Effector memory CD4-positive, alpha-beta T cell (primary cell): ENCODE results near the gene RRP15.
"Not testable (repeated sequence)": the region's sequence is repeated elsewhere in the genome, so short reads cannot be mapped to it uniquely, and the experiment has no call there.

Experiments
- DNase-seq, 3 donors: peaks; one replicate each; pipeline ENCODE4 v3.0.0-alpha.2; 2020
- H3K27ac ChIP-seq: 2 replicates; pipeline ENCODE4 v1.7.0; 2013; ENCODE audit warnings: mild to moderate bottlenecking, low read length, moderate library complexity; ENCODE audit not compliant: insufficient read depth, poor library complexity, severe bottlenecking
- H3K27me3 ChIP-seq: replicated peaks from 2 replicates; pipeline ENCODE4 v1.7.0; 2013; ENCODE audit warnings: mild to moderate bottlenecking, low read length; ENCODE audit not compliant: insufficient read depth, control insufficient read depth, poor library complexity, severe bottlenecking
- H3K36me3 ChIP-seq: 2 replicates; pipeline ENCODE4 v1.7.0; 2013; ENCODE audit warnings: mild to moderate bottlenecking, low read length, moderate library complexity; ENCODE audit not compliant: control insufficient read depth, insufficient read depth
- H3K4me1 ChIP-seq: 2 replicates; pipeline ENCODE4 v1.7.0; 2013; ENCODE audit warnings: low read length, mild to moderate bottlenecking; ENCODE audit not compliant: control insufficient read depth, insufficient read depth, poor library complexity, severe bottlenecking
- H3K4me3 ChIP-seq: 2 replicates; pipeline ENCODE4 v1.7.0; 2013; ENCODE audit warnings: low read length, low read depth, mild to moderate bottlenecking; ENCODE audit not compliant: insufficient read depth, poor library complexity, severe bottlenecking
- H3K9me3 ChIP-seq: 2 replicates; pipeline ENCODE4 v1.7.0; 2013; ENCODE audit warnings: mild to moderate bottlenecking, low read length, moderate library complexity; ENCODE audit not compliant: control insufficient read depth

Gene RRP15

DNA sequence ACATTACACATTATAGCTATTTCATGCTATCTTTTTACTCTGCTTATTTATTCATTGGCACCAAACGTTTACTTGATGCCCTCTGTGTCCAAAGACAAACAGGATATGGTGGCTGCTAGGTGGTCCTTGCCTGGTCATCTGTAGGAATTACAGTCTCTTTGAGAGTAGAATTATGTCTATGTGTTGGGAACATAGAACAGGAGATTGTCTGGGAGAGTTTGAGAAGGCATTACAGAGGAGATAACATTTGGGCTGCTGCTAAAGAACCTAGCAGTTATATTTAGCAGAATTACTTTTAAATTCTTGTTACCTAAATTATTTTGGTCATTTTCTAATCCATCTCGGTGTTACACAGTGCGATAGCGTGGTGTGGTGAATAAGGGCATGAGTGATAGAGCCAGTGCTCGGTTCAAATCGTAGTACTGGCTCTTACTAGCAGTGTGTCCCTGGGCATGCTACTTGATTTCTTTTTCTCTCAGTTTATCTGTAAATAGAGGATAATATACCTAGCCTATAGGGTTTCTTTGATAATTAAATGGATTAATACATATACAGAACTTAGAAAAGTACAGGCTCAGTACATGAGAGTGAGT lies 20.5 kb downstream of the RRP15 start:
- Histone ChIP-seq H3K27ac (no peak overlapping the region), H3K9me3 (no peaks in the 10 kb centered on the region), H3K27me3 (no peaks in the 10 kb centered on the region), H3K36me3 (peaks cover 18% of the 10 kb centered on the region), H3K4me1 (no peaks in the 10 kb centered on the region), H3K4me3 (no peak overlapping the region)
- DNase-seq: no peak

DNA sequence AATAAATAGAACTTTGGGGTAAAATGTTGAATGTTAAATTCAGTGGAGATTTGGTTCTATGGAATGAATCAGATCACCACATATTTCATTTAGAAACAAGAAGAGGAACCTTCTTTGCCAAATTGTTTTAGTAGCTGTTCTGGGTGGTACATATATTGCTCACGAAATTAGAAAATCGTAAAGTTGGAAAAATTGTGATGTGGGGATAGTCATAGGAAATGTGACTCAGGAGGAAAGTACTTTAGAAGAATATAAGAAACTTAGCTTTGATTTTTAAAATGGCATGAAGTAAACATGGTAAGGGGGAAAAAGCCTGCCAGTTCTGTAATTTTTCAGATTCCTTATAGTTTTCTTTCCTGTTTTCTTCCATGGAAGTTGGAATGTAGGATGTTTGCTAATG lies 27.4 kb downstream of the RRP15 start:
- Histone ChIP-seq H3K27ac (no peak overlapping the region), H3K36me3 (peaks cover 10% of the 10 kb centered on the region), H3K9me3 (no peaks in the 10 kb centered on the region), H3K4me3 (no peak overlapping the region), H3K4me1 (no peaks in the 10 kb centered on the region), H3K27me3 (no peaks in the 10 kb centered on the region)
- DNase-seq: no peak

DNA sequence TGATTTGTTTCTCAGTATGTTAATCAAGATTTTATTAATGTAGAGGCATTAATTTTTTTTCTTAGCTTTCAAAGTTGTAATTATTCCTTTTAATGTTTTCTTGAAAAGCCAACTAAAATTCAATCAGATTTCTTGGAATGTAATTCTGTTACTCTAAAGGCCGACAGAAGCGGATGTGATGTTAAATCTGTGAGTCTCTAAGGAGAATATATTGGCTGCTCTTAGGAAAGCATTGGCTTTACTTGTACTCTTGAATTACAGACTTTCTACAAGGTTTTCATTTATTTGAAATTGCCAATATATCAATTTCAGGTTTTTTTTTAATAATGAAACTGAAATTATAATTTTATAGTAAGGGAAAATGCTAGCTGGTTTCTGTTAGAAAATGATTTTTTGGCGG lies 29.2 kb downstream of the RRP15 start:
- DNase-seq: no peak
- no peaks in the 10 kb centered on the region for H3K27me3 ChIP-seq
- no peaks in the 10 kb centered on the region for H3K9me3 ChIP-seq
- no peaks in the 10 kb centered on the region for H3K4me1 ChIP-seq
- no peak overlapping the region for H3K27ac ChIP-seq
- no peak overlapping the region for H3K4me3 ChIP-seq
- peaks cover 7% of the 10 kb centered on the region for H3K36me3 ChIP-seq

DNA sequence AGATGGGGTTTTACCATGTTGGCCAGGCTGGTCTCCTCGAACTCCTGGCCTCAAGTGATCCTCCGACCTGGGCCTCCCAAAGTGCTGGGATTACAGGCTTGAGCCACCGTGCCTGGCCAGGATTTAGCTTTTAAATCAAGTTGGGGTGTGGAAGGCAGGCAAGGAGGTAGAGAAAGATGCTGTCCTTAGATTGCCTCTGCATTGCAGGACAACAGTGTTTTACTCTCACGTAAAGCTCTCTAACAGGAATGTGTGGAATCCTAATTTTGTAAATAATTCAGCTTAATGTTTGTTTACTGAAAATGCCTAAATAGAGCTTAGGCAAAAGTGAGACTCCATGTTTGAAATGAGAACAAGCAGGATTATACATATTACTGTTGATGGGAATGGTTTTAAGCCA lies 30.5 kb downstream of the RRP15 start:
- Histone ChIP-seq H3K4me3 (no peak overlapping the region), H3K4me1 (no peaks in the 10 kb centered on the region), H3K36me3 (peaks cover 7% of the 10 kb centered on the region), H3K27ac (no peak overlapping the region), H3K27me3 (no peaks in the 10 kb centered on the region), H3K9me3 (no peaks in the 10 kb centered on the region)
- no peak for DNase-seq

DNA sequence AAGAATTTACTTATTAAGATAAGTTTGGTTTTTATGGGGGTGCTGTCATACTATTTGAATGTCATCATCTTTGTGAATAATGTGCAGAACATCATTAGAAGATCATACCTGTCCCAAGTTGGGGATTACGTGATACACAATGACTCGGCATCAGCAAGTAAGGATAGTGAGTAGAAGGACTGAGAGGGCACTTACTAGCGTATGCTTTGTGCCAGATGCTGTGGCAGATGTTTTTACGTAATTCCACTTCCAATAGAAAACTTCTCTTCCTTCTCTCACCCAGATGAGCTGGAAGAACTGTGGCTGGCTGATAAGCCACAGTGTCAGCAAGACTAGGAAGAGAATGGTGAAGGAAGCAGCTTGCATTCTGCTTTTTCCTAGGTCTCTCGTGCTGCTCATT lies 32.0 kb downstream of the RRP15 start:
- Histone ChIP-seq H3K4me1 (no peaks in the 10 kb centered on the region), H3K36me3 (no peaks in the 10 kb centered on the region), H3K9me3 (no peaks in the 10 kb centered on the region), H3K27ac (no peak overlapping the region), H3K4me3 (no peak overlapping the region), H3K27me3 (no peaks in the 10 kb centered on the region)
- no peak for DNase-seq

DNA sequence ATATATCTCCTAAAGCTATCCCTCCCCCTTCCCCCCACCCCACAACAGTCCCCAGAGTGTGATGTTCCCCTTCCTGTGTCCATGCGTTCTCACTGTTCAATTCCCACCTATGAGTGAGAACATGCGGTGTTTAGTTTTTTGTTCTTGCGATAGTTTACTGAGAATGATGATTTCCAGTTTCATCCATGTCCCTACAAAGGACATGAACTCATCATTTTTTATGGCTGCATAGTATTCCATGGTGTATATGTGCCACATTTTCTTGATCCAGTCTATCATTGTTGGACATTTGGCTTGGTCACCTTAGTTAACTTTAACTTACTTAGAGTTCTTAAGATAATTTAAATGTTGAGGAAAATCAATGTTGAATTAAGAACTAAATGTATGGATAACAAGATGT lies 35.1 kb downstream of the RRP15 start:
- H3K9me3 ChIP-seq, H3K27ac ChIP-seq, H3K4me3 ChIP-seq, H3K27me3 ChIP-seq, DNase-seq, H3K4me1 ChIP-seq: not testable (repeated sequence)
- H3K36me3 ChIP-seq: peaks cover 15% of the 10 kb centered on the region

DNA sequence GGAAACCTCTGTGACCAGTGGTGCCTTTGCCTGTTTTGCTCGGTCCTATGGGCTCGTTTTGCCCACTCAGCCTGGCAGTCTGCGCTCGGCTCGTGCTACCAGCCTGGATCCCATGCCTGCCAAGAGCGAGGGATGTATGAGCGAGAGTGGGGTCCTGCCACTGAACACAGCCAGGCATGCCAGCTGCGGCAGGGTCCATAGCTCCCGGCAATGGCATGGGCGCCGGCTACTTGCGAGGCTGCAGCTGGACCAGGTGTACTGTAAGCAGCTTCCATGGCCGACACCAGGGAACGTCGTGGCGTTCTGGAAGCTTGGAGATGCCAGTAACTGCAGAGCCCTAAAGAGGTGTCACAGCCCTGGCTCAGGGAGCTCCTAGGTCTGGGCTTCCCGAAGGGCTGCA lies 37.7 kb downstream of the RRP15 start:
- Histone ChIP-seq H3K27me3 (no peaks in the 10 kb centered on the region), H3K4me1 (no peaks in the 10 kb centered on the region), H3K27ac (no peak overlapping the region), H3K9me3 (no peaks in the 10 kb centered on the region), H3K36me3 (peaks cover 15% of the 10 kb centered on the region), H3K4me3 (no peak overlapping the region)
- DNase-seq: no peak

DNA sequence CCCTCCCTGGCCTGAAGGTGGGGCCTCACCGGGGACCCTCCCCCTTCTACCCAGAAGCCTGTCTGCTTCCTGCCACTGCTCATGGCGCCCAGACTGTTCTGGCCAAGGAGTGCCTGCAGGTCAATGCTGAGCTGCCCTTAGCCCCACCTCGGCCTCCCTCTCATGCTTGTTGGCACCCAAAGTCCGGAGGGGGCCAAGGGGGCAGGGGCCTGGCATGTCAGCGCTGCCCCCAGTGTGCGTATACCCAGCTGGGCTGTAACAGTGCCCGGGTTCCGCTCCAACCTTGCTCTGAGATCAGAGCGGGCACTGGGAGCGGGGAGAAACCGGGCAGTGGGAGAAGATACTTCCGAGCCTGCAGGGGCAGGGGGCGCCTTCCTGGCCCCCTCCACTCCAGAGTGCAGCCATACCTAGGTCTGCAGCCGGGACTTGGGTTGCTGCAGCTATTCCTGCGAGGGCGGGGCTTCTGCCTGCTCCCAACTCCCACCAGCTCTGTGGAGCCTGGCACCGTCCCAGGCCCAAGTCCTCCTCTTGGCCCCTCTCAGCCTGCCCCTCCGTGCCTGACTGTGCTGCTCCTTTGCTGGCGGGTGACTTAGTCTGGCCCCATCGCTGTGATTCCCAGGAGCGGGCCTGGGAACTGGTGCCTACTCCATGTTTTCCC lies 38.6 kb downstream of the RRP15 start:
- Histone ChIP-seq H3K9me3 (no peaks in the 10 kb centered on the region), H3K27me3 (no peaks in the 10 kb centered on the region), H3K36me3 (peaks cover 15% of the 10 kb centered on the region), H3K27ac (no peak overlapping the region), H3K4me1 (no peaks in the 10 kb centered on the region), H3K4me3 (no peak overlapping the region)
- DNase-seq: no peak

DNA sequence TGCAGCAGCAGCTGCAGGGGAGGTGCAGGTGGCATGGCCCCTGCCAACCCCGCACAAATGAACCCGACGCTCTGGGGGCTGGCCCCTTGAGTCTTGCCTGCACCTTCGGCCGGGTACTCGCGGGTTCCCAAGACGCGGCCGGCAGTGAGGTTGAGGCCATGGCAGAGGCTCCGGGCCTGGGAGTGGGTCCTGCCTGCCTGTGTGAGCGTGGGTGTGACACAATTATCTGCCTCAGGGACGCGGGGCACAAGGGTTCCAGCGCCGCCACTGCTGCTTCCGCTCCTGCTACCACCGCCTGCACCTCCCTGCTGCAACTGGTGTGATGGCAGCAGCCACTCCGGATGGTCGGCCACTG lies 39.1 kb downstream of the RRP15 start:
- Histone ChIP-seq H3K27me3 (no peaks in the 10 kb centered on the region), H3K9me3 (no peaks in the 10 kb centered on the region), H3K36me3 (peaks cover 15% of the 10 kb centered on the region), H3K27ac (no peak overlapping the region), H3K4me3 (no peak overlapping the region), H3K4me1 (no peaks in the 10 kb centered on the region)
- no peak for DNase-seq

DNA sequence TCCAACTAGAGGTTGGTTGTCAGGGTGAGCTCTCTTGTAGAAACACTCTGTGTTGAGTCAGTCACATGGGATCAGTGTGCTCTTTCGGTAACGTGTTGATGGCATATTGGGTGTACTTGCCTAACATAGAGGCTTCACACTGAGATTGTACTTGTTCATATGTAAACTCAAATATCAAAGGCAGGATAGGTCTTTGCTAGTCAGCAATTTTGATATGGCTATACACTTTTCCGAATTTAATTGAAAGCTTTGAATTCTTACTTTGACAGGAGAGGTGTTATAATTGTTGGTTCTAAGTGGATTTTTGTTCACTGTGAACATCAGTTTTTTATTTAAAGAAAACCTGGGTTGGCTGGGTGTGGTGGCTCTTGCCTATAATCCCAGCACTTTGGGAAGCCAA lies 43.7 kb downstream of the RRP15 start:
- Histone ChIP-seq H3K4me1 (no peaks in the 10 kb centered on the region), H3K9me3 (no peaks in the 10 kb centered on the region), H3K27ac (no peak overlapping the region), H3K36me3 (peaks cover 6% of the 10 kb centered on the region), H3K4me3 (no peak overlapping the region), H3K27me3 (no peaks in the 10 kb centered on the region)
- DNase-seq: no peak
